GM13976 (cell line): ENCODE measurements around the gene DPF3.

Source experiments
- DNase-seq: peaks from one replicate; pipeline ENCODE4 v3.0.0; 2012; ENCODE audit warnings: low spot score
- in situ Hi-C: fragments of 300-500 bp; cut with MboI; formaldehyde crosslinking; loops from one replicate; pipeline ENCODE4 v1.12.0; 2022; ENCODE audit warnings: low sequenced_read_pairs, mixed read lengths, inconsistent platforms; ENCODE audit not compliant: unreplicated experiment
- TF ChIP-seq, protein P1 (sequence below): IDR thresholded peaks from 2 replicates; pipeline ENCODE4 v1.5.1; 2012; ENCODE audit warnings: borderline replicate concordance, mild to moderate bottlenecking; ENCODE audit not compliant: insufficient read depth; ENCODE audit errors: extremely low read depth, missing control alignments, control extremely low read depth

DPF3 gene

DNA sequence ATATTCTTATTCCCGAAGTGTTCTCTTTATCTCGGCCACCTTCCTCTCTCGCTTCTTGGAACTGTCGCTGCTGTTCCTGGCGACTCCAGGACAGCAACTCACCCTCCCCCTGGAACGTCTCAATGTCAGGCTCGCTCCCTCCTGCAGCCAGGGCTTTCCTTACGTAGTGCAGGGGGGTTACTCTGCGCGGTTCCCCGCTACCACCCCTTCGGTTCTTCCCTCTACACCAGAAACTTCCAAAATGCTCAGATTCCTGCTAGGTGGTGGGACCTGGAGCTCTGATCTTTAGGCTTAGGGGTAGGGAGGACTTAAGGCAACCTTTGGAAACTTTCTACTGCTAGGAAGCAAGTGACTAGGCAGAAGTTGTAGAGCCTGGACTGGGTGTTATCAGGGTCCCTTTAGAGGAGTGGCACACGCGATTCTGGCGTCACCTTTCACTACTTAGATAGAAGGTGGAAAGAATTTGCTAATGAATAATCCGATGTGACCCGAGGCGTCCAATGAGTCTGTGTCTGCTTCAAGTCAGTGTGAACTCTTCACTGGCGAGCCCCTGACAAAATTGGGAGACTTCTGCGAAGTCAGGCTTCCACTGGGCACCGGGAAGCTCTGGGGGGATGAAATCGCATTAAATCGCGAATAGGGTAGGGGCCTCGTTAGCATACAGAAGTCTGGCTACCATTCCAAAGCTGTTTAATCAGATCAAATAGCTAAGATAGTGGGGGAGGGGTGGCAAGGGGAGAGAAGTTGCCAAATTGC lies 900 bp upstream of the DPF3 start:
- TF ChIP-seq, protein P1, sequence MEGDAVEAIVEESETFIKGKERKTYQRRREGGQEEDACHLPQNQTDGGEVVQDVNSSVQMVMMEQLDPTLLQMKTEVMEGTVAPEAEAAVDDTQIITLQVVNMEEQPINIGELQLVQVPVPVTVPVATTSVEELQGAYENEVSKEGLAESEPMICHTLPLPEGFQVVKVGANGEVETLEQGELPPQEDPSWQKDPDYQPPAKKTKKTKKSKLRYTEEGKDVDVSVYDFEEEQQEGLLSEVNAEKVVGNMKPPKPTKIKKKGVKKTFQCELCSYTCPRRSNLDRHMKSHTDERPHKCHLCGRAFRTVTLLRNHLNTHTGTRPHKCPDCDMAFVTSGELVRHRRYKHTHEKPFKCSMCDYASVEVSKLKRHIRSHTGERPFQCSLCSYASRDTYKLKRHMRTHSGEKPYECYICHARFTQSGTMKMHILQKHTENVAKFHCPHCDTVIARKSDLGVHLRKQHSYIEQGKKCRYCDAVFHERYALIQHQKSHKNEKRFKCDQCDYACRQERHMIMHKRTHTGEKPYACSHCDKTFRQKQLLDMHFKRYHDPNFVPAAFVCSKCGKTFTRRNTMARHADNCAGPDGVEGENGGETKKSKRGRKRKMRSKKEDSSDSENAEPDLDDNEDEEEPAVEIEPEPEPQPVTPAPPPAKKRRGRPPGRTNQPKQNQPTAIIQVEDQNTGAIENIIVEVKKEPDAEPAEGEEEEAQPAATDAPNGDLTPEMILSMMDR, result no peak
- no peak for DNase-seq
- in situ Hi-C loops, result loop anchor here (5.0 kb wide), 1 partner anchor 378 kb away; no protein-coding TSS in a partner anchor

DNA sequence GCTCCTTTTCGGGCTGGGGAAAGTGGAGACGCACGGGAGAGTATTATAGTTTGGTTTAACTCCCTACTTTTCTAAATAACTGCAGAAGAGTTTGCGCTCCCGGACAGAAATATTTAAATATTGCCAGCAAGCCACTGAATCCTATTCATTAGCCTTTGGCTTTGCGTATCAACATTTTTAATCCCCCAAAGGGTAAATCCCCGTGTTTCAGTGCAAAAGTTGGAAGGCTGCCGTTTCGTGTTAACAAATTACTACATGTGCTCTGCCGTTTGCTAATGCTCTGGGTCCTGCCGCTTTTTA lies 372 bp upstream of the DPF3 start:
- DNase-seq, result no peak
- in situ Hi-C loops, result no loop called here
- TF ChIP-seq, protein P1, result no peak

GRCh38 chr14:72892879-72893635 lies 844 bp downstream of the DPF3 start:
- DNase-seq, result peak; percentile 67
- TF ChIP-seq, protein P1, result no peak
- in situ Hi-C loops, result no loop called here

GRCh38 chr14:72892103-72892878 lies 1.6 kb downstream of the DPF3 start:
- in situ Hi-C loops, result no loop called here
- DNase-seq, result peak; percentile 42
- TF ChIP-seq, protein P1, result no peak

DNA sequence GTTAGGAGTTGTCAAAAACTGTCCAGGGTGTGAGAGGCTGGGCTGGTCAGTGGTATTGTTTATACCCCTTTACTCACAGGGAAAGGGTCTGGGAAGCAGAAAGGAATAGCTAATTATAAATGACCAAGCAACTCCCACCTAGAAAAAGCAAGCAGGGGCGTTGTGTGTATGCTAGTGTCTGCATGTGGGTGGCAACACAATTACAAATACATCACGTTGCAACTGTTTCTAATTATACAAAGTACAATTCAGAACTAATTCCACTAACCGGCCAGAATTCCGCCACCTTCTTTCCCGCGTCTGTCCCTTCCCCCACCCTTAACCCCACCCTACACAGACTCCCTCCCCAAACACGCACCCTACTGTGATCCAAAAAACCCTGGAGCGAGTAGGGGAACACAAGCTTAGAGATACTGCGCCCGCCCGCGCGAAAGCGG lies 2.2 kb downstream of the DPF3 start:
- TF ChIP-seq, protein P1, result no peak
- DNase-seq, result no peak
- in situ Hi-C loops, result no loop called here

GRCh38 chr14:72889366-72889765 lies 4.5 kb downstream of the DPF3 start:
- TF ChIP-seq, protein P1, result no peak
- DNase-seq, result no peak
- in situ Hi-C loops, result no loop called here
